Esophagus squamous epithelium (tissue), 4 donors: ENCODE data around the gene SRPK3.

ENCODE experiments used
- POLR2A ChIP-seq, 4 donors: fragments of 450-650 bp; IDR thresholded peaks; one replicate each; pipeline ENCODE4 v1.6.1; 2017; ENCODE audit warnings: antibody characterized with exemption in 4 of 4, mild to moderate bottlenecking in 4 of 4, moderate library complexity in 3 of 4
- TF ChIP-seq, protein P1 (sequence below), 6 experiments: fragments of 450-650 bp in 4 of 6; fragments of 200-600 bp in 2 of 6; sonication (generic) in 2 of 6; IDR thresholded peaks; one replicate each; pipeline ENCODE4 v1.5.1; 2016 to 2019; ENCODE audit warnings: antibody characterized with exemption in 6 of 6, mild to moderate bottlenecking in 4 of 6, moderate library complexity in 4 of 6

GRCh38 chrX:153774576-153775292, 6.1 kb upstream of the SRPK3 start:
- TF ChIP-seq, protein P1, sequence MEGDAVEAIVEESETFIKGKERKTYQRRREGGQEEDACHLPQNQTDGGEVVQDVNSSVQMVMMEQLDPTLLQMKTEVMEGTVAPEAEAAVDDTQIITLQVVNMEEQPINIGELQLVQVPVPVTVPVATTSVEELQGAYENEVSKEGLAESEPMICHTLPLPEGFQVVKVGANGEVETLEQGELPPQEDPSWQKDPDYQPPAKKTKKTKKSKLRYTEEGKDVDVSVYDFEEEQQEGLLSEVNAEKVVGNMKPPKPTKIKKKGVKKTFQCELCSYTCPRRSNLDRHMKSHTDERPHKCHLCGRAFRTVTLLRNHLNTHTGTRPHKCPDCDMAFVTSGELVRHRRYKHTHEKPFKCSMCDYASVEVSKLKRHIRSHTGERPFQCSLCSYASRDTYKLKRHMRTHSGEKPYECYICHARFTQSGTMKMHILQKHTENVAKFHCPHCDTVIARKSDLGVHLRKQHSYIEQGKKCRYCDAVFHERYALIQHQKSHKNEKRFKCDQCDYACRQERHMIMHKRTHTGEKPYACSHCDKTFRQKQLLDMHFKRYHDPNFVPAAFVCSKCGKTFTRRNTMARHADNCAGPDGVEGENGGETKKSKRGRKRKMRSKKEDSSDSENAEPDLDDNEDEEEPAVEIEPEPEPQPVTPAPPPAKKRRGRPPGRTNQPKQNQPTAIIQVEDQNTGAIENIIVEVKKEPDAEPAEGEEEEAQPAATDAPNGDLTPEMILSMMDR (IDR thresholded peaks at IDR 0.05), result no peak
- no peak for TF ChIP-seq POLR2A (IDR thresholded peaks at IDR 0.05)
